C1 segment of cervical spinal cord (tissue), 14 donors: ENCODE data around the gene CST2.
"Not testable (repeated sequence)": the region's sequence is repeated elsewhere in the genome, so short reads cannot be mapped to it uniquely, and the experiment has no call there.

ENCODE experiments used
- DNase-seq, 14 donors: peaks; one replicate each; lab custom pipeline; 2025; lab: John Stamatoyannopoulos, UW

Gene CST2

DNA sequence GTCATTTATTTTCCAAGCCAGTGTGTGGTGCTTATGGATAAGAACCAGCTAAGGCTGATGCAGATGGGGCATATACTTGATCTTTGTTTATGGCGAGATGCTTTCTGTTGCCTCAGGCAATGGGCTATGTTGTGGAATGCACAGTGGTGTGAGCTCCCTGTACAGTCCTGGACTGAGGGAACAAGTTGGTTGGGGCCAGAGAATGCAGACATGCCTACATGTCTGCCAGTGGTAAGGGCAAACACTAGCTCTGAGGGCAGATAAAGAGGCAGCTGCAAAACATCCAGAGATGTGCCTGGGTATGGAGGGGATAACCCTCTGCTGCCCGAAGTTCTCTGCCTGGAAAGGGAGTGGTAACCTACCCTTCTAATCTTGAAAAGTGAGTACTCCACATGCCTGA, 16.2 kb downstream of the CST2 start:
- not testable (repeated sequence) for DNase-seq

DNA sequence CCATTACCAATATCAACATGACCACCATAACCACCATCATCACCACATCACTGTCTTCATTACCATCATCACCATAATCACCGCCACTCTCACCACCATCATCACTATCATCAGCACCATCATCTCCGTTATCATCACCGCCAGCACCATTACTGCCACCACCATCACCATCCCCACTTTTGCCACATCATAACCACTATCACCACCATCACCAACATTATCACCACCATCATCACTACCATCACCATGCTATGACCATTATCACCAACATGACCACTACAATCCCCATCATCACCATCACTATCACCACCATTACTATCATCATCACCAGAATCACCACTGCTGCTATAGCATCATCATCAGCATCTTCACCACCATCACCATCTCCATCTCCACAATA, 25.7 kb downstream of the CST2 start:
- DNase-seq, result no peak

DNA sequence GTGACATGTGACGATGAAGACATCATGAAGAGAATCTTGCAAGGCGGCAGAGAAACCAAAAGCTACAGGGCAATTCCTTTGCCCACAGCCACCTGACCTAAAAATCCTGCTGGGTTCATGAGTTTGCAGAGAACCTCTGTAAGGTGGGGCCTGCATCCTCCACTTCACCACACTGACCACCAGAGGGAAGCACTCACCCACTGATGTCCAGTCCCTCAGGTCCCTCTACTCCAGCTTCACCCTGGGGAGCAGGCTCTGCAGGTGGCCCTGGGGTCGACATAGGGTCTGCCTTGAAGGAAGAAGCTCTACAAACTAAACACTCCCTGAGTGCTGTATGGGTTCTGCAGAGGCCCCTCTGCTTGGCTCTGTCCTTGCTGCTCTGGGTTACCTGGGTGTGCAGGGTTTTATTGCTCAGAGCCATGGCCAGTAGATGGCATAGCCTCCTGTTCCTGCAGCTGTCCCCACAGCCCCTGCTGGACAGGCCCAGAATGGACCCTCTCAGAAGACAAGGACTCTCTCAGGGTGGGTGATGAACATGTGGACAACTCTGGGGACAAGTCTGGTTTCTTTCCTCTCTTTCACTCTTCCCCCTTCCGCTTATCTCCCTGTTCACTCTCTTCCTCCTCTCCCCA, 27.2 kb downstream of the CST2 start:
- DNase-seq, result peak in 2 of 14 donors; percentile 5 to 9

DNA sequence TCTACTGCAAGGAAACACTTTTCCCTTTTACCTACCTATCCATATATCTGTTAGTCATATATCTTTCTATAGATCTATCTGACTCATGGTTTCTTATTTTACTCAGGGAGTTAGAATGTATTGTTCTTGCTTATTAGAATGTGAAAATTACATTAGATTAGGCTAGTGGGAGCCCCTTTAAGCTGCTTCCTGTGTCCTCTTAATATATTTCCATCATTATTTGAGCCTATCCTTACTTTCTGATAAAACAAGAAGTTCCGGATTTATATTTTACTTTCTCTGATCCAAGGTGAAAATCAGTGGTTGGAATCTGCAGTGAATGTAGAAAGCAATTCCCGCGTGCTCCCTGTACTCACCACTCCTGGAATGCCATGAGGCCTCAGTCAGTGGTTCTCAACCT, 31.0 kb downstream of the CST2 start:
- DNase-seq, result no peak

DNA sequence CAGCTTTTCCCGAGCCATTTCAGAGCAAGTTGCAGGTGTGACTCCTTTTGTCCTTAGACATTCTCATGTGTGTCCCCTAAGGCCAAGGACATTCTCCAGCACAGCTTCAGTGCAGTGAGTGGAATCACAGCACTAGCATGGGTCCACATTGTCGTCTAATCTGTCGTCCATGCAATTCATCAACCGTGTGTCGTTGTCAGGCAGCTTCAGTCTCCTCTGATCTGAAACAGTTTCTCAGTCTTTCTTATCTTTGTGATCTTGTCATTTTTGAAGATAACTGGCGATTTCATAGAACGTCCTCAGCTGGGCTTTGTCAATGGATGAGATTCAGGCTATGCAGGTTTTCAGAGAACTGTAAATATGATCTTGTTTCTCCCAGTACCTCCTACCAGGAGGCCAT, 31.7 kb downstream of the CST2 start:
- DNase-seq, result no peak

DNA sequence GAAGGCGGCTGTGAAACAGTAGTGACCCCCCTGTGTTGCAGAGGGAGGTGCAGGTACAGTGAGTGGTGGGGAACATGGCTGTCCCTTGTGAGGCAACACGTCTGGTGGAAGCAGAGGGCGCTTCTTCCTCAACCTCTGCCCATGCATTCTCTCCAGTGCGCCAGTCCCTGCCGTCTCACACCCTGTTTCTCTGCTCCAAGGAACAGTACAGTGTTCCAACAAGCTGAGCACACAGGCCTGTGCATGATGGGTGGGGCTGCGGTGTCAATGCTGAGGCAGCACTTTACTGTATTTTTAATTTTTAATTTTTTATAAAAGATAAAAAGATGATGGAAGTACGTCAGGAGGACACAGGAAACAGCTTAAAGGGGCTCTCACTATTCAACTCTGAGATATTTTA, 32.5 kb downstream of the CST2 start:
- DNase-seq, result no peak

DNA sequence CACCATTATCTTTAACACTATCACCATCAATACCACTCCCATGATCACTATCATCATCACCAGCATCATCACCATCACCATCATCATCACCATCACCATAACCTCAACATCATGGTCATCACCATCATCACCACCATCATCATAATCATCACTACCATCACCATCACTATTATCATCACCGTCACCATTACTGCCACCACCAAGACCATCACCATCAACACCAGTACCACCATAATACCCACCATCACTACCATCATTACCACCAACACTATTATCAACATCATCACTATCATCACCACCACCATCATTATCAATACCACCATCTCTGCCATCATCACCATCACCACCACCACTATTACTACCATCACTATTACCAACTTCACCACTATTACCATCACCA, 43.1 kb downstream of the CST2 start:
- DNase-seq, result no peak

DNA sequence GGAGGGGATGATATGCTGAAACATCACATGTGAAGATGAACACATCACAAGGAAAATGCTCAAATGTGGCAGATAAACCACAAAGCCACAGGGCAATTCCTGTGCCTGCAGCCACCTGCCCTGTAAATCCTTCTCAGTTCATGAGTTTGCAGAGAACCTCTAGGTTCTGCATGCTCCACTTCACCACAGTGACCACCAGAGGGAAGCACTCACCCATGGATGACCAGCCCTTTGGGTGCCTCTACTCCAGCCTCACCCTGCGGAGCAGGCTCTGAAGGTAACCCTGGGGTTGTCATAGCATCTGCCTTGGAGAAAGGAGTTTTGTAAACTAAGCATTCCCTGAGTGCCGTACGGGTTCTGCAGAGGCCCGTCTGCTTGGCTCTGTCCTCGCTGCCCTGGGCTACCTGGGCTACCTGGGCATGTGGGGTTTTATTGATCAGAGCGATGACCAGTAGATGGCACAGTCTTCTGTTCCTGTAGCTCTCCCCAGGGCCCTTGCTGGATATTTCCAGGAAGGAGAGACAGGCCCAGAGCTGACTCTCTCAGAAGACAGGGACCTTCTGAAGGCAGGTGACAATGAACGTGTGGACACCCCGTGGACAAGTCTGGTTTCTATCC, 44.1 kb downstream of the CST2 start:
- no peak for DNase-seq

DNA sequence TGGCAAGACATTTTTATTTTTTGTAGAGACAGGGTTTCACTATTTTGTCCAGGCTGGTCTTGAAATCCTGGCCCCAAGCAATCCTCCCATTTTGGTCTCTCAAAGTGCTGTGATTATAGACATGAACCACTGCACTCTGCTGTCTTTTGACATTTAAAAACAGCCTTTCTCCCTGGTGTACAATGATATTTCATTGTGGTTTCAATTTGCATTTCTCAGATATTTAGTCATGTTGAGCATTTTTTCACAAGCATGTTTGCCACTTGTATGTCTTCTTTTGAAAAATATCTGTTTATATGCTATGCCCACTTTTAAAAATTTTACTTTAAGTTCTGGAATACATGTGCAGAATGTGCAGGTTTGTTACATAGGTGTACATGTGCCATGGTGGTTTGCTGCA, 47.9 kb downstream of the CST2 start:
- DNase-seq, result not testable (repeated sequence)

DNA sequence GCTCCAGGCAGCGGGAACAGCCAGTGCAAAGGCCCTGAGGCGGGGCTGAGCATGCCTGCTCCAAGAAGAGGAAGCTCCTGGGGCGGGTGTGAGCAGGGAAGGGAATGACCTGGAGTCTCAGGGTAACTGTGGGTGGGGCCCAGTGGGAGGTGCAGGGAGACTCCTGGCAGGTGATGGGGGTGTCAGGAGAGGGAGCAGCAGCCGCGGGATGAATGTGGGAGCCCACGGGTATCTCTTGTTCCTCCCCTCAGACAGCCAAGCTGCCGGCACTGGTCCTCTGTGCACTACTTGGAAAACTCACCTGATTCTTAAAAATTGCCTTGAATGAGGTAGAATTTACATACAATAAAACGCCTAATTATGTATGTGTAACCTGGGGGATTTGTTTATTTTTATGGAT, 49.1 kb downstream of the CST2 start:
- not testable (repeated sequence) for DNase-seq

DNA sequence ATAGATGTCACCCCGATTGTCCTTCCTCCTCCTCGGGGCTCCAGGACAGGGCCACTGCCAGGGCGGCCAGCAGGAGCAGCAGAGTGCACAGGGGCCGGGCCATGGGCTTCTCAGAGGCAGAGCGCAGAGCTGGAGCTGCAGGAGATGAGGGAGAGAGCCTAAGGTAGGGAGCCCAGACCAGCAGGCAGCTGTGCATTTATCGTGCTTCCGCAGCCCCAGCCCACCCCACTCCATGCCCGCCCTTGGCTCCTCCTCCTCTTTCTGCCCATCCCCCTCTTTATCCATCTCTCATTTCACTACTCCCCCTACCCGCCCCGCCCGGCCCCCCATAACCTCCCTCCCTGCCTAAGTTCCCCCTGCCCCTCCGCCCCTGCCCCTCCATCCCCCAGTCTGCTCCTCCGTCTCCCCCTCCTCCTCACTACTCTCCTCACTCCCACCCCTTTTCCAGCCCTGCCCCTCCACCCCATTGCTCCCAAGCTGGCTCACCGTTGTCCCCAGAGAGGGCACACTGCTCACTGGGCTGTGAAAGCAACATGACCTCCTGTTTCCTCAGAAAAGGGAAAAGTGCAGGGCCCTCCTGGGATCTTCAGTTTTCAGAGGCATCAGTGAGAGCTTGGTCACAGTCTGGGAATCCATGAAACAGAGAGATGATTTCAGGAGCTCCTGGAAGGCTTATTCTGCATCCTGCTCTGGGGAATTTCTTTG, 50.3 kb downstream of the CST2 start:
- no peak for DNase-seq

DNA sequence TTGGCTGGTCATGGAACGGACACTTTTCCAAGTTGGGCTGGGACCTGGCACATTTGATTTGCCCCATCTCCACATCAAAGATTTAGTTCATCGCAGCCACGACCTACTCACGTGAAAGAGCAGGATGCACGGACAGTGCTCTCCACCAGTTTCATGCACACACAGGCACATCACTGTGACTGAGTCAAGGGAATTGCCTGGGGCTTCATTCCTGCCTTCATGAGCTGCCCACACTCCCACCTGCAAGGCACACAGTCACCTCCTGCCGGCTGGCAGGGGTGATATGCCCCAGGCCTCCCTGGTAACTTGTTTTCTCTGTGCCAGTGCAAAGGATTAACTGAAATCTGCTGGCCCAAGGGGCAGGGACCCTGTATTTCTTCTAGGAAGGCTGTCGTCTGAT, 52.4 kb downstream of the CST2 start:
- no peak for DNase-seq
